Type B pancreatic cell (in vitro differentiated cells): ENCODE measurements around the gene DYNC2I2. TPM values are rescaled to one million over a fixed set of nuclear protein-coding genes. Genes with fewer than 3 reads are reported as not detected.
"Not testable (repeated sequence)": the region's sequence is repeated elsewhere in the genome, so short reads cannot be mapped to it uniquely, and the experiment has no call there.

Experiments used
- DNase-seq: peaks from one replicate; pipeline ENCODE4 v3.0.0; 2021; ENCODE audit warnings: mixed read lengths; ENCODE audit not compliant: unreplicated experiment; ENCODE audit errors: extremely low spot score
- H3K27ac Mint-ChIP-seq: 2 replicates; pipeline ENCODE4 v1.8.0; 2021; ENCODE audit warnings: mild to moderate bottlenecking, mixed read lengths
- H3K27me3 Mint-ChIP-seq: 2 replicates; pipeline ENCODE4 v1.8.0; 2021; ENCODE audit warnings: mixed read lengths
- H3K36me3 Mint-ChIP-seq: 2 replicates; pipeline ENCODE4 v1.8.0; 2021; ENCODE audit warnings: mixed read lengths
- H3K4me1 Mint-ChIP-seq: one replicate; pipeline ENCODE4 v1.8.0; 2021; ENCODE audit warnings: mixed read lengths; ENCODE audit not compliant: unreplicated experiment
- H3K4me3 Mint-ChIP-seq: 2 replicates; pipeline ENCODE4 v1.8.0; 2021; ENCODE audit warnings: mild to moderate bottlenecking, mixed read lengths
- H3K9me3 Mint-ChIP-seq: 2 replicates; pipeline ENCODE4 v1.8.0; 2021; ENCODE audit warnings: mixed read lengths
- total RNA-seq: library from RNA; stranded (reverse); gene quantifications from 2 replicates; pipeline ENCODE4 v1.2.1, GENCODE V29; 2021; ENCODE audit warnings: low replicate concordance
- TF ChIP-seq, protein P1 (sequence below): fragments of 200-600 bp; sonication (generic); conservative IDR thresholded peaks from 2 replicates; pipeline ENCODE4 v1.5.0; 2021; ENCODE audit warnings: antibody characterized with exemption, mild to moderate bottlenecking

Gene DYNC2I2
- total RNA-seq, 1 donor from 2014 or later = 70.6 TPM

DNA sequence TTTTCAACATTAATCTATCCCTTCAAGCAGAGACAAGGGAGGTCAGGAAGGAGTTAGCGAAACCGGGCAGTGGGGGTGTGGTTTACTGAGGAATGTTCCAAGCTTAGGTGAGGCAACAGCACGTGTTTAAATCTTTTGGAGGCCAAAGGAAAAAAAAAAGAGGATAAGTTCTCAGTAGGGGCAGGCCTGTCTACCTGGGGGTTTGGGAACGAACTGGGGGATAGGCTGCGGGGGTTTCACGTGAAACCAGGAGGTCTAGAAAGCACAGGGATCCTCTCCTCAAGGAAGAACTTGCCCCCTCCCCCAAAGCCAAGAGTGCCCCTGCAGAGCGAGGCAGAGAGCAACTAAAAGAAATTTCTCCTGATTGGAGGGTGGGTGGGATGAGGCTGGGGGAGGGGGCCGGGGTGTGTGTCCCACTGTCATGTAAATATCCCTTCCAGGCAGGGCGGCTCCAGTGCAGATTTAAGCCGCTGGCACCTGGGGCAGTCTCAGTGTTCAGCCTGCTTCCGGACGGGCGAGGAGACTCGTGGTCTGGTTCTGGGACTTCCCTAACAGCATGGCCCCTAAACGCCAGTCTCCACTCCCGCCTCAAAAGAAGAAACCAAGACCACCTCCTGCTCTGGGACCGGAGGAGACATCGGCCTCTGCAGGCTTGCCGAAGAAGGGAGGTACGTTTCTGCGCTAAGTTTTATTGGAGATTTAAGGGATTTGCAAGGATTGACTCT lies 26.9 kb upstream of the DYNC2I2 start:
- H3K4me3 Mint-ChIP-seq = peak overlapping the region; percentile 97
- H3K27ac Mint-ChIP-seq = peak overlapping the region; percentile 100
- H3K4me1 Mint-ChIP-seq = peaks cover 37% of the 10 kb centered on the region
- DNase-seq = no peak
- TF ChIP-seq, protein P1, sequence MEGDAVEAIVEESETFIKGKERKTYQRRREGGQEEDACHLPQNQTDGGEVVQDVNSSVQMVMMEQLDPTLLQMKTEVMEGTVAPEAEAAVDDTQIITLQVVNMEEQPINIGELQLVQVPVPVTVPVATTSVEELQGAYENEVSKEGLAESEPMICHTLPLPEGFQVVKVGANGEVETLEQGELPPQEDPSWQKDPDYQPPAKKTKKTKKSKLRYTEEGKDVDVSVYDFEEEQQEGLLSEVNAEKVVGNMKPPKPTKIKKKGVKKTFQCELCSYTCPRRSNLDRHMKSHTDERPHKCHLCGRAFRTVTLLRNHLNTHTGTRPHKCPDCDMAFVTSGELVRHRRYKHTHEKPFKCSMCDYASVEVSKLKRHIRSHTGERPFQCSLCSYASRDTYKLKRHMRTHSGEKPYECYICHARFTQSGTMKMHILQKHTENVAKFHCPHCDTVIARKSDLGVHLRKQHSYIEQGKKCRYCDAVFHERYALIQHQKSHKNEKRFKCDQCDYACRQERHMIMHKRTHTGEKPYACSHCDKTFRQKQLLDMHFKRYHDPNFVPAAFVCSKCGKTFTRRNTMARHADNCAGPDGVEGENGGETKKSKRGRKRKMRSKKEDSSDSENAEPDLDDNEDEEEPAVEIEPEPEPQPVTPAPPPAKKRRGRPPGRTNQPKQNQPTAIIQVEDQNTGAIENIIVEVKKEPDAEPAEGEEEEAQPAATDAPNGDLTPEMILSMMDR = no peak
- H3K9me3 Mint-ChIP-seq = no peaks in the 10 kb centered on the region
- H3K36me3 Mint-ChIP-seq = peaks cover 11% of the 10 kb centered on the region
- no peaks in the 10 kb centered on the region for H3K27me3 Mint-ChIP-seq

- no peaks in the 10 kb centered on the region for H3K27me3 Mint-ChIP-seq
- H3K4me1 Mint-ChIP-seq = no peaks in the 10 kb centered on the region
- DNase-seq = no peak
- no peak overlapping the region for H3K4me3 Mint-ChIP-seq
- H3K36me3 Mint-ChIP-seq = no peaks in the 10 kb centered on the region
- no peaks in the 10 kb centered on the region for H3K9me3 Mint-ChIP-seq
- no peak overlapping the region for H3K27ac Mint-ChIP-seq
- TF ChIP-seq, protein P1 = no peak
Measured at GRCh38 chr9:128677794-128678193, 21.1 kb upstream of the DYNC2I2 start.

DNA sequence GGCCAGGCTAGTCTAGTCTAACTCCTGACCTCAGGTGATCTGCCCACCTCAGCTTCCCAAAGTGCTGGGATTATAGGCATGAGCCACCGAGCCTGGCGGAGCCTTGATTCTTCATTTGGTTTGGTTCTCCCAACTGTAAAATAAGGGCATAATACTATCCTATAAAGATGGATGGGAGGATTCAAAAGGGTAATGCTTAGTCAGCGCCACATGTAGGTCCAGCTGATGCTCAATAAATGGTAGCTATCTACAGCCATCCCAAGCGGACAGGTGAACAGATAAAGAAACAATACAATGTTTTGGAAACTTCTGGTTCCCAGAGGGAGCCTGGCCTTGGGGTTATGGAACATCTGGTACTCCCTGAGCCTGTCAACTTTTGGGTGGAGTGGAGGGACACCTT lies 18.7 kb upstream of the DYNC2I2 start:
- Mint-ChIP-seq H3K27ac (no peak overlapping the region), H3K36me3 (no peaks in the 10 kb centered on the region), H3K4me1 (no peaks in the 10 kb centered on the region)

GRCh38 chr9:128669786-128670185 lies 13.1 kb upstream of the DYNC2I2 start:
- no peaks in the 10 kb centered on the region for H3K9me3 Mint-ChIP-seq
- H3K27me3 Mint-ChIP-seq = no peaks in the 10 kb centered on the region
- H3K27ac Mint-ChIP-seq = no peak overlapping the region
- H3K36me3 Mint-ChIP-seq = no peaks in the 10 kb centered on the region
- TF ChIP-seq, protein P1 = no peak
- DNase-seq = no peak
- H3K4me1 Mint-ChIP-seq = no peaks in the 10 kb centered on the region
- H3K4me3 Mint-ChIP-seq = no peak overlapping the region

More for the DNA sequence above, 18.7 kb upstream of the DYNC2I2 start:
- no peak for DNase-seq
- Mint-ChIP-seq H3K4me3 (no peak overlapping the region), H3K27me3 (no peaks in the 10 kb centered on the region), H3K9me3 (no peaks in the 10 kb centered on the region)
- TF ChIP-seq, protein P1 = no peak

- H3K27me3 Mint-ChIP-seq, DNase-seq, H3K9me3 Mint-ChIP-seq, H3K4me3 Mint-ChIP-seq, H3K27ac Mint-ChIP-seq, H3K4me1 Mint-ChIP-seq, H3K36me3 Mint-ChIP-seq: not testable (repeated sequence)
Measured at GRCh38 chr9:128666481-128666941, 9.9 kb upstream of the DYNC2I2 start.

GRCh38 chr9:128657796-128658195 lies 1.1 kb upstream of the DYNC2I2 start:
- Mint-ChIP-seq H3K4me1 (peaks cover 7% of the 10 kb centered on the region), H3K27me3 (no peaks in the 10 kb centered on the region), H3K9me3 (no peaks in the 10 kb centered on the region), H3K36me3 (peaks cover 5% of the 10 kb centered on the region), H3K27ac (peak overlapping the region; percentile 100), H3K4me3 (no peak overlapping the region)
- TF ChIP-seq, protein P1 = no peak
- DNase-seq = no peak
